Right kidney (tissue), 1 donor: ENCODE measurements around the gene RPL41.
"Not testable (repeated sequence)": the region's sequence is repeated elsewhere in the genome, so short reads cannot be mapped to it uniquely, and the experiment has no call there.

Source experiments
- DNase-seq: peaks from one replicate; pipeline ENCODE4 v3.0.0-alpha.2; 2016

The RPL41 gene

DNA sequence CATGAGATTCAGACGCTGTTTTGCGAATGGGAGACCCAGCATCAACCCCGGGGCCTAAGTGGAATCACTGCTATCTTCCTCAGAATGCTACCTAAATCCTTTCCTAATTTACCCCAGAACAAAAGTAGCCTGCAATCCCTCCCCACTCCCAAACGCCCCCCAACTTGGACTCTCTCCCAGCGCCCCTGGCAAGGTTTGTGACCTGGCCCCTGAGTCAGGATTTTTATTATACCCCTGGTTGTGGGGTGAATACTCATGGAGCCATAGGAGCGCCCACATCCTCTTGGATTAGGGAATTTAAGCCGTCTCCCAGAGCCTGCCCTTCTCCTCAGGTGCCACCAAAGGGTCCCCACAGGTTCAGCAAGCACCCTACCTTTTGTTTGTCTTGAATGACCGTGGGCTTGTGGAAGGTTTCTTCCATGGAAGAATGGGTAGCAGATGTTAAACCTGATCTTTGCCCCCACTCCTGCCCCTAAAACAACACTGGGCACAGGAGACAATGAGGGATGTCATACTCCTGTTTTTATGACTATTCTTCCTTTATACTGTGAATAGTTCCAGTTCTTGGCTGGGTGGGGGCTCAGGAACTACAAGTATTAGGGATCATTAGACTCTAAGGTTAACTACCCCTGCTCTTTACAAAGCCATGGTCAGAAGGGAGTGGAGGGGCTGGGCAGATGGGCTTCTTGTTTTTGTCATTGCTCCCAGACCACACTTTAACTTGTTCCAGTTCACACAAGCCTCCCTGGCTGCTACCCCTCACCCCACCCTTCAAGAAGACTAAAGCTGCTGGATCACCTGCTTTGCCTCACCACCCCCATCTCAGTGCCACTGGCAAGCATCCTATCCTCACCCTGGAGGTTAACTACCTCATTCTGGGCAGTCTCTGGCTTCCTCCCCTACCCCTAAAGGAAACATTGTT lies 36.6 kb downstream of the RPL41 start:
- no peak for DNase-seq

DNA sequence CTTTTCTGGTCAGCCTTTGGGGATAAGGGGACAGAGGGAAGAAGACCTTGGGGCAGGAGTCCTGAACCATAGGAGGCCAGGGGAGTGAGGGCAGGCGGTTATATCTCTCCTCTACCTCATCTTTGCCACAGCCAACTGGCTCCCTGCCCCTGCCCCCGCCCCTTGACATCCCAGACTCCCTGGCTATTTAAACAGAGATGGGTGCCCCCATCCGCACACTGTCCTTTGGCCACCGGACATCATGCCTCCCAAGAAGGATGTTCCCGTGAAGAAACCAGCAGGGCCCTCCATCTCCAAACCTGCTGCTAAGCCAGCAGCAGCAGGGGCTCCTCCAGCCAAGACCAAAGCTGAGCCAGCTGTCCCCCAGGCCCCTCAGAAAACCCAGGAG lies 37.2 kb downstream of the RPL41 start:
- no peak for DNase-seq

DNA sequence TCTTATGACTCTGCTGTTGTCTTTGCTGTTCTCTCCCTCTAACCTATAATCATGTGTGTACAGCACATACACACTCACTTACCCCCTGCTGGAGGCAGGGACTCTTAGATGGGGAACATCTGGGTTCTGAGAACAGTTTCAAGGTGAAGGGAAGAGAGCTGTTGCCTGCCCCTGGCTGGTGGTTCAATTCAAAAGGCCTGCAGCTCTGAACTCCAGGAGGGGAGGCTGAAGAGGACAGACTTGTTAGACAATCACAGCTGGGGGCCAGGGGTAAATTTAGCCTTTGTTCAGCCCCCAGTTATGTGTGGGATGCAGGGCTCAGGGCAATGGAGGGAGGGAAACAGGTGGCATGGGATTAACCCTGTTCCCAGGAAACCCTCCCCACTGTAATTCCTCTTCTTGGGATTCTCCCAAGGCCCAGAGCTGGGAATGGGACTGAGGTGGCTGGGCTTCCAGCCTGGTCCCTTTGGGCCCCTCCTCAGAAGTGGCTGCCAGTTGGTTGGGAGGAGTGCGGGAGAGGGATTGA lies 37.9 kb downstream of the RPL41 start:
- DNase-seq = no peak

DNA sequence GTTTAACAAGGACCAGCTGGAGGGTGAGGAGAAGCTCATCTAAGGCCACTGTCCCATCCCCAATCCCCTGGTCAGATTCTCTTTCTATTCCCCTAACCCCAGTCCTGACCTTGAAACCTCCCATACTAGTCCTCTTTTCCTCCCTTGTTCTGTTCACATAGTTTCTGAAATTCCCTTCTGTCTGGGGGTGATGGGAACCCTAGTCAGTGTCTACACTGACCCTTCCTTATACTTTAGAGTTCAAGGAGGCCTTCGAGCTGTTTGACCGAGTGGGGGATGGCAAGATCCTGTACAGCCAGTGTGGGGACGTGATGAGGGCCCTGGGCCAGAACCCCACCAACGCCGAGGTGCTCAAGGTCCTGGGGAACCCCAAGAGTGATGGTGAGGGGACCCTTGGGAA lies 38.4 kb downstream of the RPL41 start:
- no peak for DNase-seq

DNA sequence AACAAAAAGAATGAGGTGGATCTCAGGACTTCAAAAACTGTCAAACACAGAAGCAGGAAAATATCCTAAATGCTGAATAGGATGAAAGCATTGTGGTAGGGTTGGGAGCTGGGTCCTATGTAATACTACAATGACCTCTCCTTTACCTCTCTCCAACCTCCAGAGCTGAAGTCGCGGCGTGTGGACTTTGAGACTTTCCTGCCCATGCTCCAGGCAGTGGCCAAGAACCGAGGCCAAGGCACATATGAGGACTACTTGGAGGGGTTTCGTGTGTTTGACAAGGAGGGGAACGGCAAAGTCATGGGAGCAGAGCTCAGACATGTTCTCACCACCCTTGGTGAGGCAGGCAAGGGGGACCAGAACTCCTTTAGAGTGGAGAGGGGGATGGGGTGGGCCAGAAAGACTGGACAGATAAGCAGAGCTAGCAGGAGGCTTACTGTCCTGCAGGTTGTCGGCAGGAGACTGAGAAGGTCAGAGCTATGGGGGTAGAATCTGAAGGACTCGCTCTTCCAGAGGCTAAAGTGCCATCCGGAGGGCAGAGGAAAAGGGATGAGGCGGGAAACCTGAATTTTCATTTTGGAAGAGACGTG lies 38.9 kb downstream of the RPL41 start:
- no peak for DNase-seq

DNA sequence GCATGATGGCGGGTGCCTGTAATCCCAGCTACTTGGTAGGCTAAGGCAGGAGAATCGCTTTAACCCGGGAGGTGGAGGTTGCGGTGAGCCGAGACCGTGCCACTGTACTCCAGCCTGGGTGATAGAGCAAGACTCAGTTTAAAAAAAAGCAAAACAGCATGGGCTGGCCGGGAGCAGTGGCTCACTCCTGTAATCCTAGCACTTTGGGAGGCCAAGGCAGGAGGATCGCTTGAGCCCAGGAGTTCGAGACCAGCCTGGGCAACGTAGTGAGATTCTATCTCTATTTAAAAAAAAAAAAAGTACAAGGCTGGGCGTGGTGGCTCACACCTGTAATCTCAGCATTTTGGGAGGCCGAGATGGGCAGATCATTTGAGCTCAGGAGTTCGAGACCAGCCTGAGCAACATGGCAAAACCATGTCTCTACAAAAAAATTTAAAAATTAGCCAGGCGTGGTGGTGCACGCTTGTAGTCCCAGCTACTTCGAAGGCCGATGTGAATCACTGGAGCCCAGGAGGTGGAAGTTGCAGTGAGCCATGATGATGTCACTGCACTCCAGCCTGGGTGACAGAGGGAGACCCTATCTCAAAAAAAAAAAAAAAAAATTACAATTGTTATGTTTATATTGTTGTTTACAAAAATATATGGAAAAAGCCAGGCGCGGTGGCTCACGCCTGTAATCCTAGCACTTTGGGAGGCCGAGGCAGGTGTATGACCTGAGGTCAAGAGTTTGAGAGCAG lies 40.2 kb downstream of the RPL41 start:
- DNase-seq = not testable (repeated sequence)

DNA sequence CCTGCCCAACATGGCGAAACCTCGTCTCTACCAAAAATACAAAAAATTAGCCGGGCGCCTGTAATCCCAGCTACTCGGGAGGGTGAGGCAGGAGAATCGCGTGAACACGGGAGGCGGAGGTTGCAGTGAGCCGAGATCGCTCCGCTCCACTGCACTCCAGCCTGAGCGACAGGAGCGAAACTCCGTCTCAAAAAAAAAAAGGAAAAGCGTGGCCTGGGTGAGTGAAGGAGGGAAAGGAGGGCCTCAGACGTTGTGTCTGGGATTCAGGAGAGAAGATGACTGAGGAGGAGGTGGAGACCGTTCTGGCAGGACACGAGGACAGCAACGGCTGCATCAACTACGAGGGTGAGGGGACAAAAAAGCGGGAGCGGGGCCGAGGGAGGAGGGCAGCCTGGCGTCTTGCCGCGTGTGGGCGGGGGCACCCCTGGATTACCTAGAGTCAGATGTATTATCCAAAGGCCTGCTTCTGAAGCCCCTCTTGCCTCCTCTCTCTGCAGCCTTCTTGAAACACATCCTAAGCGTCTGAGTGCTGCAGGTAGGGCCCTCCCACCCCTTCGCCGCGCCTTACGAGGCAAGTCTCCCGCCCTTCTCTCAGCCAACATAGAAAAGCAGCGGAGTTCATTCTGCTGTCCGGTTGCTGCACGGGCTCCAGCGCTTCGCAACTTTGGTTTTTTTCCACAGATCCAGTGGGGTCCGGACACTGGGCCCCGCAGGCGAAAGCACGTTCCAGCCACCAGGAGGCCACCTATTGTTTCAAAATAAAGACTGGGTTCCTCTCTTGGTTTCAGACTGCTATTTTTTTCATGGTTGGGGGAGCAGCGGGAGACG lies 41.0 kb downstream of the RPL41 start:
- DNase-seq = peak; percentile 90

DNA sequence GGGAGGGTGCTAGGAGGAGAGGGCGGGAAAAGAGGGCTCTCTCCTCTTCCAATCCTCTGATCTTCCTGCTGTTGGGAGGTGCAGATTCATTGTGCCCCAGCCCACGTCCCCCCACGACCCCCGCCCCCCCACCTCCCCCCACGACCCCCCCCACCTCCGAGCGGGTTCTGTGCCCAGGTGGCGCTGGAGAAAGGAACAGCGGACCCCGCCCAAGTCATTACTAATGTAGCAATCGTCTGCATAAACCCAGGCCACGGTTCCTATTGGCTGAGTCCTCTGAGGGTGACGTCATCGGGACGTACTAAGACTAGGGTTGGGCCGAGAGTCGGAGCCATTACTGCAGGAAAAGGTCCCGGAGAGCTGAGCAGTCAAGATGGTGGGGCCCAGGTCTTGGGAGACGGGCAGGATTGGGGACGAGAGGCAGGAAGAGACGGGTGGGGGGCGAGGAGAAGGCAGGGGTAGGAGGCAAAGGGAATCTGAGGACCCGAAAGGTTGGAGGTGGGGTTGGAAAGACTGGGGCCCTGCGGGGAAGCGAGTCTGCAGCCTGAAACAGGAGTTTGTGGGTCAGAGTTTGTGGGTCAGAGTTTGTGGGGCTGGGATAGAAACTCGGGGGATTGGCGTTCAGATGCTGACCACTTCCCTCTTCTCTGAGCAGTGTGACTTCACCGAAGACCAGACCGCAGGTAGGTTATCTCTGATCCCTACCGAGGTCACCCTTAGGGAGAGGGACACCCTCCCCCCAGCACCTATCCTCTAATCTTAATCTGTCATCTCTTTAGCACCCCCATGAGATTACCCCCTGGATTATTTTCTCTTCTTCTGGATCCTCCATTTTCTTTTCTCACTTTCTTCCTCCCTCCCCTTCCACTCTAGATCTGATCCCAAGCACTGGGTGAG lies 41.8 kb downstream of the RPL41 start, which contains the start of gene MYL6:
MYL6 (plus strand) TSS at position 331 of the 897 bp plus-strand sequence; CDS start at position 374, 43 bp downstream.
- DNase-seq = peak; percentile 78

DNA sequence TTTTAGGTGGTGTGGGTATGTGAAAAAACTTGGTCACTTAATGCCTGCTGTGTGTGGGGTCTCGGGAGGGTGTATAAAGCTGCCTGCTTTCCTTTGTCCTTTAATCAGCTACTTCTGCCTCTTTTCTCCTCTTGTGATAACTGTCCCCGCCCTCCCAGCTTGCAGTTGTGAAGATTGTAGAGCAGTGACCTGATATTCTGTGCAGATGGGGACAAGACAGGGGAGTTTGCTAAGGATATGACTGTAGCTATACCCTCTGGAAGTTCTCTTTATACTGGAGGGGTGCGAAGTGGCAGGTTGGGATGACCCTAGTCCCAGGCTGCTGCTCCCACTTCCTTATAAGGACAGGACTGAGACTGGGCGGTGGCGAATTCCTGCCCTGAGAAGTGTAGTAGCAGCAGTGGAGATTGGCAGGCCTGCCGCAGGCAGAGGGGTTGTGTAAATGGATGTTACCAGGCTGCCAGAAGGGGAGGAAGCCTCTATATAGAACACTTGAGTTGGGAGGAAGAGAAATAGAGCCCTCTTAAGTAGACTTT lies 42.6 kb downstream of the RPL41 start:
- peak; percentile 65 for DNase-seq

DNA sequence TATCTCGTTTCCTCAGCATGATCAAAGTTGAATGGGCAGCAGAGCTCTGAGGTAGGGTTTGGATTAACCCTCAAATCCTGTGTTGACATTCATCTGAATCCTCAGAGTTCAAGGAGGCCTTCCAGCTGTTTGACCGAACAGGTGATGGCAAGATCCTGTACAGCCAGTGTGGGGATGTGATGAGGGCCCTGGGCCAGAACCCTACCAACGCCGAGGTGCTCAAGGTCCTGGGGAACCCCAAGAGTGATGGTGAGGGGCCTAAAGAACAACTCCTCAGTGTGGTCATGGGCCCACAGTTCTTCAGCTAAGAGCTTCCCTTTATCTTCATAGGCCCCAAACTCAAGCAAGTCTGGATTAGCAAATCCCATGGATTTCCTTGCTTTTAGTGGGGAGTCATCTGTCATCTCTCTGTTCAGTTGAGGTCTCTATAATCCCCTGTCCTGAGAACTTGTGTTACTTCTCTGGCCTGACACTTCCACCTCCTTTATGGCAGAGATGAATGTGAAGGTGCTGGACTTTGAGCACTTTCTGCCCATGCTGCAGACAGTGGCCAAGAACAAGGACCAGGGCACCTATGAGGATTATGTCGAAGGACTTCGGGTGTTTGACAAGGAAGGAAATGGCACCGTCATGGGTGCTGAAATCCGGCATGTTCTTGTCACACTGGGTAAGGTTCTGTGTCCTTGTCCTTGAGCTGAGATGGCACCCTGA lies 43.2 kb downstream of the RPL41 start:
- no peak for DNase-seq

DNA sequence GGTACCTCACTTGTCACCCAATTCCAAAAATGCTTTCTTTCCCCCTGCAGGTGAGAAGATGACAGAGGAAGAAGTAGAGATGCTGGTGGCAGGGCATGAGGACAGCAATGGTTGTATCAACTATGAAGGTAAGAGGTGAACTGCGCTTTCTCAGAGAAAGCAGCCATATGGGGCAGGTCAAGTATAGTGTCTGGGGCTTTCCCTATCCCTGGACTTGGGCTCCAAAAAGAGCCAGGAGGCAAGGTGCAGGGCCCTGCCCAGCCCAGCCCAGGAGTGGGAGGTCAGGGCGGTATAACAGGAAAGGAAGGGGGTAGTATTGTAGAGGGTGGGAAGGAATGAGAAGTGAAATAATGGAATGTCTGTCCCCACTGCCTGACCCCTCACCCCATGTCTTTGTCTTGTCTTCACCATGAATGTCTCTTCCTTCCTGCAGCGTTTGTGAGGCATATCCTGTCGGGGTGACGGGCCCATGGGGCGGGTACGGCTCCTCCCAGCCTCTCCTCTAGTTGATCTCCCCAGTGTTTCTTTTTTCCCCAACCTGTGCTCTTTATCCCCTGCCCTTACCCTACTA lies 43.8 kb downstream of the RPL41 start:
- DNase-seq = no peak

DNA sequence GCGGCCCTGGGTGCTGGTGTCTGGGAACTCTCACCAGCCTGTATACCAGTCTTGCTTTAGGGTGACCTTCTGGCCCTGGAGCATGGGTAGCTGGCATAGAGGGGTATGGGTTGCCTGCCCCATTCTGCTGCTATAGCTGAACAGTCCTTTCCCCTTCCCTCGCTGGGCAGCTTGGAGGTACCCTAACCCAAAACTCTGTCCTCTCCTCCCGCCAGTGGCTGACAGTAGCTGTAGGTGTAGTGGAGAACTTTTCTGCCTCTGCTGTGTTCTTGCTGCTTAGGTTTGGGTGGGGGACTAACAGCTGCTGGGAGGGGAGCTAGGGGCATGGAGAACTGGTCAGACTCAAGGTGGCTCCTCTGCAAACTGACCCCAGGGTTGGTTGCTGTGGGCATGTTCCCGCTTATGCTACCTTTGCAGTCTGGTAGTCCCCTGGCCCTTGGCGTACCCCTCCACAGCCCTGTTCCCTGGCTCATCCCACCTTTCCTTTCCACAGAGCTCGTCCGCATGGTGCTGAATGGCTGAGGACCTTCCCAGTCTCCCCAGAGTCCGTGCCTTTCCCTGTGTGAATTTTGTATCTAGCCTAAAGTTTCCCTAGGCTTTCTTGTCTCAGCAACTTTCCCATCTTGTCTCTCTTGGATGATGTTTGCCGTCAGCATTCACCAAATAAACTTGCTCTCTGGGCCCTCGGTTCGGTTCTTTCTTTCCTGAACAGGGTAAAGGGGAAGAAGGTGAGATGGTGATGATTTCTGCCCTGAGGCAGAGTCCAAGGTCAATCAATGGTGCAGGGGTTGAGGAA lies 44.7 kb downstream of the RPL41 start:
- no peak for DNase-seq

DNA sequence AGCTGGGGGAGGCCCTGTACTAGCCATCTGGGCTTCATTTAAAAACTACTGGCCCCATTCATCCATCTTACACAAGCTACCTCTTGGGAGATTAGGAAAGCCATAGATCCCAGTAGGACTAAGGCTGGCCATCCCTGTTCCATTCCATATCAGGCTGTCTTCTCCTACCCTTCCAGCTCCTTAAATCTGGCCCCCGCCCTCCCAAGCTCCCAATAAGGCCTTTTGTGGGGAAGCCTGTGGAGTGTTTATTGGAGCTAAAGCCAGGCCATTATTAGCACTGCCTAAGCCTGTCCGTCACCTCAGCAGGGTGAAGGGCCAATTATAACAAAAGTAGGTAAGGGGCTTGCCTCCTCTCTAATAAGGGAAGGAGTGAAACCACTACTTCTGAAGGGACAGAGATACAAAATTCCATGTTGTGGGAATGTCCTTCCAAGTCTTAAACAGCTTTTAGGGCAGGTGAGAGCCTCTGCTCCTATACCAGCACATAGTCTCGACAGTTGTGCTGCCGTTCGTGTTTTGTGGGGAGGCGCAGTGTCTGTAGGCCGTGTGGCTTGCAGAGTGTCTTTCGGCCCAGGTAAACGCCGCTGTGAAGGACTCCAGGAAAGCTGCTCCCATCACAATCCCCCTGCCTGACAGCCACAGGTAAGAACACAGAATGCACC lies 45.4 kb downstream of the RPL41 start:
- no peak for DNase-seq

DNA sequence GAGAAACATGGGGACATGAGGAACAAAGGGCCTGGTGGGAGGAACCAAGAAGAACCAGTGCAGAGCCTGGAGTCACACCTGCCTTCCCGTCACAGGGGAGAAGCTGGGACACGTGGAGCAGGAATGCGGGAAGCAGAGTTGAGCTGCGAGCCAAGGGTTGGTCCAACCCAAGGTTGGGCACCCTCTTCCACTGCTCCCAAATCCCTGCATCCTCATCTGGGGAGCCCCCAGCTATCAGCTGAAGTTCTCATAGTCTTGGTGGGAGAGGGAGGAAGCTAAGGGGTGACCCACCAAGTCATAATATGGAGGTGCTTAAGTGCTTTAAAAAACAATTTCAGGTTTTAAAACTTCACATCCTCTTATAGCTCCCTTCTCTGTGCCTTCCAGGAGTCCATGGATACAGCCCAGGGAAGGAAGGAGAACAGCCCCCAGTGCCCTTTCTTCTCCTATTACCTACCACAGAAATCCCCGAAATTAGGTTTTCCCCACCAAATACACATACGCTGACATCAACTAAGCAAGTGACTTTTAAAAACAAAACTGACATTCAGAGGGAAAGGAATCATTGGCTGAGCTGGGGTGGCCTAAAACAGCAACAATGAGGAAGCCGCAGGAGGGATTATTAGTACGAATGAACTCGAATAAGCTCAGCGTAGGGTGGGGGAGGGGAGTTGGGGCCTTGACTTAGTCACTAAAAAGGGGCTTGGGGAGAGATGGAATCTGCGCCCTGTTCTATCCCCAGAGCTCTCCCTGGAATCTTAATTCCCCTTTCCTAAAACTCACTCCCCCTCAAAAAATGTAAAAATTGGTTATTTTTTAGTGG lies 46.2 kb downstream of the RPL41 start:
- no peak for DNase-seq

DNA sequence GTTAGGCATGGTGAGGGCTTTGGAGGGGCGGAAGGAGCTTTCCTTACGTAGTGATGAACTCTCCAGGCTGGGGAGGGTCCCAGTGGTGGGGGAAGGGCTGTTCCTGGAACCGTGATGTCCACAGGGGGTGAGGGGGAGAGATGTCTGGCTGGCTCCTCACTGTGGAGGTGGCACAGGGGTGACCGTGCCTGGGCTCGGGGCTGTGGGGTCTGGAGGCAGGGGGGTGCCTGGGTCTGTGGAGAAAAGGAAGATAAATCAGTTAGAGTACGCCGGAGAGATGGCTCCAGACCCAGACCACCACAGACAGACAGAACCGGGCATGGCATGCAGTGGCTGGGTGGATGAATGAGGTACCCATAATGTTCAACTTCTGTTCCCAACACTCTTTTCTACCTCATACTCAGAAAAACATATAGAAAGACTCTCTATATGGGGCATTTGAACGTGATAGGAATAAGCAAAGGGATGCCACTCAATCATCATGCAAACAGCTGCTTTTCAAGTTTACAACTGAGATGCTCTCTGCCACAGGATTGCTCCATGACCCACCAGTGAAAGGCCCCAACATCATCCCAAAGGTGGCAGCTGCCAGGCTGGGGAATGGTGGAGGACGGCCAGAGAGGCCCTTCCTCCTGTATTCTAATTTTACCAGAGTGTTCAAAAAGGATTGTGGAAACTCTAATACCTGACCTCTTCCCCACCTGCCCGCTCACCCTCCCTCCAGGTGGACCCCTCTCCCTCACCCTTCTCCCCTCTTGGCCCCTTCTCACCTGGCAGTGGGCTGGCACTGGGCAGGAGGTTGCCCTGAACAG lies 47.3 kb downstream of the RPL41 start:
- DNase-seq = no peak

DNA sequence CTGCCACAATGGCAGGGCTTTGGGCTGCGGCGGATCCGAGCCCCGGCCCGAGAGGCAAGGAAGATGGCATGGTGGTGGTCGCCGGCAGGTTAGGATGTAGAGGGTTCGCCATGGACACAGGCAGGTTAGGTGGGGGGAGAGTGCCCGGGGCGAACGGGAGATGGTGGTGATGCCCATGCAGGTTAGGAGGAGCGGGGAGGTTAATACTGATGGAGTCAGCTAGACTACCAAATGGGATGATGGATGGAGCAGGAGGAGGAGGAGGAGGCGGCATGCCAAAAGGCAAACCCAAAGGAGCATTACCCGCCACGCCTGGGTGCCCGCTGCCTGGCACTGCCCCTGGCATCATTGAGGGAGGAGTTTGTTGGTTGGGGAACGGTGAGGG lies 47.9 kb downstream of the RPL41 start:
- no peak for DNase-seq
